Activated CD4-positive, alpha-beta T cell treated with anti-CD3 and anti-CD28 coated beads for 36 hours (primary cell): ENCODE results near the gene RBKS. TPM values are rescaled to one million over a fixed set of nuclear protein-coding genes. Genes with fewer than 3 reads are reported as not detected.
"Not testable (repeated sequence)": the region's sequence is repeated elsewhere in the genome, so short reads cannot be mapped to it uniquely, and the experiment has no call there.

ENCODE experiments used
- ATAC-seq: fragments of 200-7000 bp; cut with Tn5 transposase; one replicate; pipeline ENCODE4 v1.10.0; 2021; ENCODE audit warnings: mild to moderate bottlenecking, moderate library complexity
- CTCF ChIA-PET: fragments of 350-600 bp; sonication (Branson Sonifier 250); formaldehyde crosslinking; loops from one replicate; lab custom pipeline; 2021; ENCODE audit warnings: antibody characterized with exemption; lab: Charles Lee
- POLR2A ChIA-PET: fragments of 350-600 bp; sonication (Branson Sonifier 250); formaldehyde crosslinking; loops from one replicate; lab custom pipeline; 2021; ENCODE audit warnings: antibody characterized with exemption, inconsistent platforms; lab: Charles Lee
- DNase-seq: peaks from one replicate; pipeline ENCODE4 v3.0.0-alpha.2; 2020
- H3K27ac Mint-ChIP-seq: one replicate; pipeline ENCODE4 v1.8.0; 2021; ENCODE audit warnings: mixed read lengths
- H3K27me3 Mint-ChIP-seq: one replicate; pipeline ENCODE4 v1.8.0; 2021; ENCODE audit warnings: mixed read lengths
- H3K36me3 Mint-ChIP-seq: one replicate; pipeline ENCODE4 v1.8.0; 2021; ENCODE audit warnings: low read depth, mixed read lengths
- H3K4me1 Mint-ChIP-seq: one replicate; pipeline ENCODE4 v1.8.0; 2021; ENCODE audit warnings: mixed read lengths
- H3K4me3 Mint-ChIP-seq: one replicate; pipeline ENCODE4 v1.8.0; 2021; ENCODE audit warnings: mild to moderate bottlenecking, moderate library complexity, mixed read lengths
- H3K9me3 Mint-ChIP-seq: one replicate; pipeline ENCODE4 v1.8.0; 2021; ENCODE audit warnings: low read depth, mixed read lengths
- intact Hi-C, 2 experiments: fragments of 100-400 bp; cut with DNase I in 1 of 2; cut with micrococcal nuclease in 1 of 2; formaldehyde crosslinking; loops; one replicate each; pipeline versions ENCODE4 v1.14.2 to v1.15.1; 2022 to 2024; cut with DNase I, micrococcal nuclease
- total RNA-seq, 2 experiments: library from RNA; stranded (reverse); gene quantifications; one replicate each; pipeline ENCODE4 v1.2.3, GENCODE V29; 2021

The RBKS gene
- total RNA-seq, 2 experiments from 2014 or later: 4.6 to 6.4 TPM

GRCh38 chr2:27871802-27872201, 18.4 kb downstream of the RBKS start:
- POLR2A ChIA-PET: interaction anchor here (0.7 kb wide), 1 partner anchor 227 kb away, joined by 3 read pairs; no protein-coding TSS in a partner anchor
- no peaks in the 10 kb centered on the region for H3K4me1 Mint-ChIP-seq
- ATAC-seq (no peak), DNase-seq (no peak)
- CTCF ChIA-PET: interaction anchor here (0.6 to 1.6 kb wide), 3 partner anchors 21 to 618 kb away, joined by 3 to 5 read pairs (median 3); no protein-coding TSS in a partner anchor
- peaks cover 2% of the 10 kb centered on the region for H3K27me3 Mint-ChIP-seq
- peaks cover 5% of the 10 kb centered on the region for H3K9me3 Mint-ChIP-seq
- no peak overlapping the region for H3K27ac Mint-ChIP-seq
- H3K4me3 Mint-ChIP-seq: no peak overlapping the region
- H3K36me3 Mint-ChIP-seq: peaks cover 2% of the 10 kb centered on the region
- intact Hi-C loops: no loop called here

GRCh38 chr2:27870724-27871123, 19.5 kb downstream of the RBKS start:
- ATAC-seq (no peak), DNase-seq (no peak)
- Mint-ChIP-seq H3K27me3 (peaks cover 2% of the 10 kb centered on the region), H3K36me3 (peaks cover 2% of the 10 kb centered on the region), H3K4me1 (no peaks in the 10 kb centered on the region), H3K27ac (no peak overlapping the region), H3K9me3 (peaks cover 2% of the 10 kb centered on the region), H3K4me3 (no peak overlapping the region)
- intact Hi-C loops: no loop called here
- ChIA-PET CTCF (interaction anchor here (0.8 kb wide), 1 partner anchor 13 kb away, joined by 3 read pairs; no protein-coding TSS in a partner anchor), POLR2A (no interaction called here)

GRCh38 chr2:27869763-27870162, 20.4 kb downstream of the RBKS start:
- POLR2A ChIA-PET: no interaction called here
- intact Hi-C loops: no loop called here
- Mint-ChIP-seq H3K4me3 (no peak overlapping the region), H3K27me3 (peaks cover 2% of the 10 kb centered on the region), H3K9me3 (no peaks in the 10 kb centered on the region), H3K36me3 (no peaks in the 10 kb centered on the region), H3K4me1 (no peaks in the 10 kb centered on the region), H3K27ac (no peak overlapping the region)
- CTCF ChIA-PET: interaction anchor here (0.9 to 1.1 kb wide), 2 partner anchors 13 to 92 kb away, joined by 3 to 4 read pairs; no protein-coding TSS in a partner anchor
- DNase-seq (no peak), ATAC-seq (no peak)

- Mint-ChIP-seq H3K4me3 (no peak overlapping the region), H3K36me3 (no peaks in the 10 kb centered on the region), H3K4me1 (peaks cover 1% of the 10 kb centered on the region), H3K9me3 (no peaks in the 10 kb centered on the region), H3K27ac (no peak overlapping the region), H3K27me3 (peaks cover 2% of the 10 kb centered on the region)
- ATAC-seq: no peak
- no peak for DNase-seq
- intact Hi-C loops: no loop called here
- CTCF ChIA-PET: no interaction called here
- POLR2A ChIA-PET: no interaction called here
Measured at GRCh38 chr2:27866237-27866636, 23.9 kb downstream of the RBKS start.

GRCh38 chr2:27863955-27864354, 26.2 kb downstream of the RBKS start:
- H3K4me3 Mint-ChIP-seq, ATAC-seq, H3K27ac Mint-ChIP-seq, intact Hi-C loops, H3K36me3 Mint-ChIP-seq, H3K27me3 Mint-ChIP-seq, DNase-seq, CTCF ChIA-PET, H3K9me3 Mint-ChIP-seq: not testable (repeated sequence)
- H3K4me1 Mint-ChIP-seq: peaks cover 18% of the 10 kb centered on the region
- POLR2A ChIA-PET: interaction anchor here (0.6 kb wide), 1 partner anchor 513 kb away, joined by 4 read pairs; no protein-coding TSS in a partner anchor

- ATAC-seq (no peak), DNase-seq (no peak)
- Mint-ChIP-seq H3K27ac (no peak overlapping the region), H3K4me3 (no peak overlapping the region), H3K36me3 (no peaks in the 10 kb centered on the region), H3K4me1 (peaks cover 18% of the 10 kb centered on the region), H3K9me3 (no peaks in the 10 kb centered on the region), H3K27me3 (peaks cover 2% of the 10 kb centered on the region)
- intact Hi-C loops: no loop called here
- ChIA-PET CTCF (no interaction called here), POLR2A (no interaction called here)
Measured at GRCh38 chr2:27863146-27863545, 27.0 kb downstream of the RBKS start.

- H3K4me3 Mint-ChIP-seq: no peak overlapping the region
- DNase-seq (no peak), ATAC-seq (peak; percentile 76)
- peaks cover 42% of the 10 kb centered on the region for H3K4me1 Mint-ChIP-seq
- ChIA-PET POLR2A (no interaction called here), CTCF (no interaction called here)
- H3K27me3 Mint-ChIP-seq: no peaks in the 10 kb centered on the region
- intact Hi-C loops: loop anchor here (1.0 to 2.0 kb wide), 2 partner anchors 31 to 42 kb away; partner anchors contain the start of genes BABAM2 (in 1 of the 2) and RBKS (in 1 of the 2)
- peak overlapping the region; percentile 13 for H3K27ac Mint-ChIP-seq
- H3K9me3 Mint-ChIP-seq: peaks cover 3% of the 10 kb centered on the region
- peaks cover 2% of the 10 kb centered on the region for H3K36me3 Mint-ChIP-seq
Measured at GRCh38 chr2:27860111-27860510, 30.1 kb downstream of the RBKS start.

GRCh38 chr2:27857417-27858172, 32.6 kb downstream of the RBKS start:
- H3K4me1 Mint-ChIP-seq: peaks cover 46% of the 10 kb centered on the region
- H3K36me3 Mint-ChIP-seq: peaks cover 5% of the 10 kb centered on the region
- ATAC-seq (peak; percentile 64), DNase-seq (peak; percentile 37)
- no peaks in the 10 kb centered on the region for H3K27me3 Mint-ChIP-seq
- peaks cover 3% of the 10 kb centered on the region for H3K9me3 Mint-ChIP-seq
- H3K4me3 Mint-ChIP-seq: no peak overlapping the region
- intact Hi-C loops: loop anchor here in 1 of 2 experiments (2.0 kb wide), 1 partner anchor 97 kb away; no protein-coding TSS in a partner anchor
- ChIA-PET POLR2A (interaction anchor here (0.8 to 1.1 kb wide), 2 partner anchors 32 to 37 kb away, joined by 3 read pairs; partner anchors contain the start of gene RBKS), CTCF (interaction anchor here (1.0 to 1.6 kb wide), 5 partner anchors 10 to 175 kb away, joined by 3 to 4 read pairs (median 3); no protein-coding TSS in a partner anchor)
- H3K27ac Mint-ChIP-seq: peak overlapping the region; percentile 37

- intact Hi-C loops: loop anchor here in 1 of 2 experiments (2.0 kb wide), 1 partner anchor 98 kb away; no protein-coding TSS in a partner anchor
- Mint-ChIP-seq H3K4me3 (no peak overlapping the region), H3K27ac (peak overlapping the region; percentile 37), H3K4me1 (peaks cover 46% of the 10 kb centered on the region), H3K9me3 (peaks cover 3% of the 10 kb centered on the region), H3K27me3 (no peaks in the 10 kb centered on the region), H3K36me3 (peaks cover 5% of the 10 kb centered on the region)
- ATAC-seq: no peak
- POLR2A ChIA-PET: interaction anchor here (0.8 to 1.1 kb wide), 2 partner anchors 33 to 38 kb away, joined by 3 read pairs; partner anchors contain the start of gene RBKS
- CTCF ChIA-PET: interaction anchor here (0.6 to 1.6 kb wide), 7 partner anchors 9 to 979 kb away, joined by 3 to 4 read pairs (median 3); no protein-coding TSS in a partner anchor
- no peak for DNase-seq
Measured at GRCh38 chr2:27856956-27857355, 33.2 kb downstream of the RBKS start.

GRCh38 chr2:27856386-27856785, 33.8 kb downstream of the RBKS start:
- ATAC-seq (no peak), DNase-seq (no peak)
- no peak overlapping the region for H3K4me3 Mint-ChIP-seq
- ChIA-PET CTCF (interaction anchor here (0.6 to 1.6 kb wide), 4 partner anchors 102 to 979 kb away, joined by 3 to 4 read pairs (median 4); no protein-coding TSS in a partner anchor), POLR2A (no interaction called here)
- peaks cover 46% of the 10 kb centered on the region for H3K4me1 Mint-ChIP-seq
- intact Hi-C loops: loop anchor here in 1 of 2 experiments (2.0 kb wide), 1 partner anchor 98 kb away; no protein-coding TSS in a partner anchor
- H3K9me3 Mint-ChIP-seq: peaks cover 3% of the 10 kb centered on the region
- peaks cover 5% of the 10 kb centered on the region for H3K36me3 Mint-ChIP-seq
- H3K27ac Mint-ChIP-seq: no peak overlapping the region
- H3K27me3 Mint-ChIP-seq: no peaks in the 10 kb centered on the region

- H3K9me3 Mint-ChIP-seq: peaks cover 3% of the 10 kb centered on the region
- peaks cover 39% of the 10 kb centered on the region for H3K4me1 Mint-ChIP-seq
- DNase-seq (no peak), ATAC-seq (peak; percentile 40)
- intact Hi-C loops: no loop called here
- no peaks in the 10 kb centered on the region for H3K27me3 Mint-ChIP-seq
- POLR2A ChIA-PET: no interaction called here
- no peak overlapping the region for H3K4me3 Mint-ChIP-seq
- CTCF ChIA-PET: interaction anchor here (0.7 to 0.8 kb wide), 2 partner anchors 46 to 172 kb away, joined by 3 to 4 read pairs; no protein-coding TSS in a partner anchor
- peaks cover 5% of the 10 kb centered on the region for H3K36me3 Mint-ChIP-seq
- H3K27ac Mint-ChIP-seq: peak overlapping the region; percentile 23
Measured at GRCh38 chr2:27855476-27855875, 34.7 kb downstream of the RBKS start.
